GM19395 (cell line): ENCODE results near the gene ATAT1.

Source experiments
- ATAC-seq: cut with Tn5 transposase; IDR thresholded peaks from one replicate; pipeline ENCODE4 v1.9.1; 2021; ENCODE audit warnings: mild to moderate bottlenecking, moderate library complexity; ENCODE audit not compliant: unreplicated experiment

ATAT1 gene

GRCh38 chr6:30612687-30613248 lies 13.9 kb upstream of the ATAT1 start:
- ATAC-seq, result no peak

GRCh38 chr6:30613251-30614043 lies 13.2 kb upstream of the ATAT1 start:
- no peak for ATAC-seq

- ATAC-seq, result no peak
Measured at GRCh38 chr6:30614044-30614842, 12.4 kb upstream of the ATAT1 start.

GRCh38 chr6:30614843-30615218 lies 11.8 kb upstream of the ATAT1 start:
- peak; percentile 54 for ATAC-seq

- ATAC-seq, result no peak
Measured at GRCh38 chr6:30615219-30615957, 11.3 kb upstream of the ATAT1 start.

GRCh38 chr6:30615958-30616810 lies 10.5 kb upstream of the ATAT1 start:
- no peak for ATAC-seq

- peak; percentile 78 for ATAC-seq
Measured at GRCh38 chr6:30616811-30617564, 9.7 kb upstream of the ATAT1 start, which contains the start of gene PPP1R10. PPP1R10 (minus strand) TSS chr6:30617243; CDS start chr6:30609944, 7,299 bp downstream.

GRCh38 chr6:30617565-30618269 lies 9.0 kb upstream of the ATAT1 start, which contains the start of gene MRPS18B:
MRPS18B (plus strand) TSS chr6:30617840; CDS start chr6:30617866, 26 bp downstream.
- peak; percentile 80 for ATAC-seq

GRCh38 chr6:30618270-30618797 lies 8.3 kb upstream of the ATAT1 start:
- no peak for ATAC-seq

- ATAC-seq, result no peak
Measured at GRCh38 chr6:30619561-30619960, 7.1 kb upstream of the ATAT1 start.

GRCh38 chr6:30625511-30625910 lies 1.2 kb upstream of the ATAT1 start:
- no peak for ATAC-seq

- no peak for ATAC-seq
Measured at GRCh38 chr6:30635834-30636233, 9.2 kb downstream of the ATAT1 start.

- ATAC-seq, result no peak
Measured at GRCh38 chr6:30640481-30640880, 13.8 kb downstream of the ATAT1 start.

- ATAC-seq, result no peak
Measured at GRCh38 chr6:30641048-30641447, 14.4 kb downstream of the ATAT1 start.

GRCh38 chr6:30643656-30644055 lies 17.0 kb downstream of the ATAT1 start:
- no peak for ATAC-seq

- no peak for ATAC-seq
Measured at GRCh38 chr6:30644769-30645168, 18.1 kb downstream of the ATAT1 start.

GRCh38 chr6:30645989-30646388 lies 19.3 kb downstream of the ATAT1 start:
- no peak for ATAC-seq

GRCh38 chr6:30646450-30647241 lies 20.0 kb downstream of the ATAT1 start, which contains the start of gene C6orf136:
C6orf136 (plus strand) TSS chr6:30647133; CDS start chr6:30647232, 99 bp downstream.
- peak; percentile 51 for ATAC-seq
